Epithelial cell of prostate (primary cell): Measurements from ENCODE around the gene HNRNPA1.
A peak's percentile ranks its signal among the peaks of the same experiment; 100 is the strongest.
"Not testable (repeated sequence)": the region's sequence is repeated elsewhere in the genome, so short reads cannot be mapped to it uniquely, and the experiment has no call there.

Experiments used
- DNase-seq: peaks from one replicate; pipeline ENCODE4 v3.0.0-alpha.2; 2011; ENCODE audit warnings: low read depth, low spot score
- H3K27ac ChIP-seq: fragments of 450-650 bp; 2 replicates; pipeline ENCODE4 v1.5.1; 2017; ENCODE audit warnings: mild to moderate bottlenecking

HNRNPA1 gene

DNA sequence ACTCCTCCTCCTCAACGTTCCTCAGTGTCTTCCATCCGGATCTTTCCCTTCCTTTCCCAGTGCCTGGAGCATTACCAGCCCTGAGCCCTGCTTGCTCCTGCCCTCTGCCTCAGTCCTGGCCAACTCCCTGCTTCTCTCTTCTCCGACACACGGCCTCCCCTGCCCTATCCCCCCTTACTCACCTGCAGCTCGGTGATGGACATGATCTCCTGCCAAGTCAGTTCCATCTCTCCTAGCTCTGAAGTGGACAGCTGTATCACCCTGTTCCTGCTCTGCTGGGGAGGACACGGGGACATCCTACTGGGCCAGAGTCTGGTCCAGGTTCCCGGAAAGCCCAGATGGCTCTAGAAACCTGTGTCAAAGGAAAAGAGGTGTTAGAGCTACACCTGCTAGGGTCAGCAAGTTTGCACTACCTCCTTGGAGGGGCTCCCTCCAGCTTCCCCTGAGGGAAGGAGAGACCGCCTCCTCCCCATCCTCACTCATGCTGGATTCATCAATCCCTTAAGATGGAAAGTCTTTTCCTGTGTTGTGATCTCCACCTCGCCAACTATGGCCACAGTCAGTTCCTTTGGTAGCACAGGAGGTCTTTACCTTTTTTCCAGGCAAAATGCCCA, 14.5 kb downstream of the HNRNPA1 start:
- H3K27ac ChIP-seq, result no peak overlapping the region
- no peak for DNase-seq

DNA sequence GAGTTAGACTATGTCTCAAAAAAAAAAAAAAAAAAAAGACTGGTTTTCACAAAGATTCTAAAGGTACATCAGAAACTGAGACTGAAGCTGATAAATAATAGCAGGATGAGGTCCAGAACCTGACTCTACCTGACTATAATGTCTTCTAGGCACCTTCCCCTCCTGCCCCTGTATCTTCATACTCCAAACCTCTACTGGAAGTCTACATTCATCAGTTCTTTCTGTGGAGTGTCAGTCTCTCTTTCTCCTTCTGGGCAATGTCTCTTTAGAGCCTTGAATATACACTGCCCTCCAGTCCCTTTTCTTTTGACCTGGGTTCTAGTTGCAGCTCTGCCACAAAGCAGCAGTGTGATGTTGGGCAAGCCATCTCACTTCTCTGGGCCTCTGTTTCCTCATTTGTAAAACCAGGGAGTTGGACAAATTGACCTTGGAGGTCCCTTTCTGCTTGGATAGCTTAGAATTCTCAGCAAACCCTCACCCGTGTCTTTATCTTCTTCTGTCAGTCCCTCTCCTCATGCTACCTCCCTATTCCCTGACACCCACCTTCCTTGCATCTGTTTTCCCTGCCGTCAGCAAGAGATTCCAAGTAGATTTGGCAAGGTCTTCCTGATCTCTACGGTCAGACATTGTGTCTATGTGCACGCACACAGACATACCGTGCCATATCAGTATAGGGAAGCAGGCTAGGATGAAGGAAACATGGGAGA, 16.0 kb downstream of the HNRNPA1 start:
- H3K27ac ChIP-seq, result no peak overlapping the region
- DNase-seq, result no peak

DNA sequence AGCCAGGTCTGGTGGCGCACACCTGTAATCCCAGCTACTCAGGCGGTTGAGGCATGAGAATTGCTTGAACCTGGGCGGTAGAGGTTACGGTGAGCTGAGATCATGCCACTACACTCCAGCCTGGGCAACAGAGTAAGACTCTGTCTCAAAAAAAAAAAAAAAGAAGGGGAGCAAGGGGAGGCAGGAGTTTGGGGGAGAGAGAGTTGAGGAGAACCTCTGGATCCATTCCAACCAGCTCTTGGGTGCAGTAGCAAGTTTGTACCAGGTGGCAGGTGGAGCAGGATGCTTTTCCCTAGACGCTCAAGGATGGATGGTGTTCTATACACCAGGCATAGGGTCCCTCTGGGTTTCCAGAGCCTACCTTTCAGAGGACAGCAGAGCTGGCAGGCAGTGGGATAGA, 18.4 kb downstream of the HNRNPA1 start:
- DNase-seq, result no peak
- no peak overlapping the region for H3K27ac ChIP-seq

DNA sequence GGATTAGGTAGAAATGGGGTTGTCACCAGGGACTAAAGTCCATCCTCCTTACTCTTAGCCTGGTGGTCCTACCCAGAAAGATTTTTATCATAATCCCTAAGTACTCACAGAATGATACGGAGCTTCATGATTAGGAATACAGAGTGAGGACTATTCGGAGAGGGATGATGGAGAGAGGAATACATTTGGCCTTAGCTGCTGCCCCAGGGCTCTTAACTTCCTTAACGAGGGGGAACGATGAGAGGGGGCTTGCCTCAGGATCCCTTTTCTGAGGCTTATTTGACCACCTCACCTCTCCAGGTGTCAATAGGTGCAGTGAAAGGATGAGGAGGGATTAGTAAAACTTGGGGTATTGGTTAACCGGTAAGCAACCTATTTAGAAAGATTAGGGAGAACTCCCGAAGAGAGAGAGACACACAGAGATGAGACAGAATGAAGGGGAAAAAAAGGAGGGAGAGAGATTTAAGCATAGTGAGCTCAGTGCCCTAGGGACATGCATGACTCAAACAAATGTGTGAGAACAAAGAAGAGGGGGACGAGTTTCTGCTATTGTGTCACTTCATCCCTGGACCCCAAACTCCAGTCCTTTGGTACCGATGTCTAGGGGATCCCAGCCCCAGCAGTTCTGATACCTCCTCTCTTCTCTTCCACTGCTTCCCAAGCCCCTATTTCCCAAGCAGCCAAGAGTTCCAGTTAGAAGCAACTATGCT, 19.1 kb downstream of the HNRNPA1 start:
- no peak overlapping the region for H3K27ac ChIP-seq
- no peak for DNase-seq

DNA sequence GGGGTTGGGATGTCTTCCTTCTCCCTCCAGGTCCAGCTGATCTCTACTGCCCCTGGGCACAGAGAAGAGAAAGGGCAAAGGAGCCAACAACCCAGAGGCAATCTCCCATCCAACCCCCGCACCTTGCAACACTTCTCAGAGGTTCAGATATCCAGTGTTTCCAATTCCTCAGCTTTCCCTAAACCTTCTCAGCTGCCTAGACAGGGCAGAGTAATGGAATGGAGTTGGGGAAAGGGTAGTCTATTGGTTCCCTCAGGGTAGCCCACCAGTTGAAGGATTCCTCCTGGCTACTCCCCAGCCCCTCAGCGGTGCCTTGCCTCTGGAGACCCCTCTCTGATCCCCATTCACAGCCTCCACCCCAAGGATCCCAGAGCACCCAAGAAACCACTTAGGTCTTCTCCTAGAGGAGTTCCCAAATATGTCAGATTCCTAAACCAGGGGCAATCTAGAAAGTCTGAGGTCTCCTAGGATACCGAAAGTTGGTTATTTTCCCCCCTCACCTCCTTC, 19.8 kb downstream of the HNRNPA1 start:
- DNase-seq, result no peak
- H3K27ac ChIP-seq, result no peak overlapping the region

DNA sequence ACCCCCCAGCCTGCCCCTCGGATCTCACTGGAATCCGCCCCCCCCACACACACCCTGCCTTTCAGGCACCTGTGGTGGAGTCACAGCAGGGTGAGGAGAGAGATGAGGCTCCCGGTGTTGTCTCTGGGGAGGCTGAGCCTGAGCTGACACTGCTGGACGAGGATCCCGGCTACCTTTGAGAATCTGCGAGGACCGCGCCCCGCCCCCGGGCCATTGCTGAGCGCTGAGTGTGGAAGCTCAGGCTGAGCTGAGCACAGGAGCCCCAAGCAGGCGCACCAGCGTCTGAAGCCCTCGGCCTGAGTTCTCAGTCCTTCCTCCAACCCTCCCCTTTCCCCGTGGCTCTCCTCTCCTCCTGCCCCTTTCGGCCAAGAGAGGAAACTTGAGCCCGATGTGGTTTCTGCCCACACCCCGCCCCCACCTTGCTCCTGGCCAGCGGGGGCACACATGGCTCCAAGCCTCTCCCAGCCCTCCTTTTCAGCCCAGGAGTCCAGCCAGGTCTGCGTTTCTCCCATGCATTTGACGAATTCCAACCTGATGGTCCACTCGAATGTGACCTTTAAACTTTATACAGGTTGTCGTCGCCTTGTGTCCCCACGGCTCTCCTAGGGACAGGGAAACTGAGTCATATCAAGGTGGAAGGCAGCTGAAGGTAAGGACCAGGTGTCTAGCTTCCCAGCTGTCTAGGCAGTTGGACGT, 20.4 kb downstream of the HNRNPA1 start, which contains the start of gene NFE2:
Gene NFE2, minus strand, starts transcription at position 284 of the 696 bp plus-strand sequence. CDS start 5,767 bp downstream, outside the sequence.
- H3K27ac ChIP-seq, result no peak within 1 kb of the TSS
- DNase-seq, result no peak

DNA sequence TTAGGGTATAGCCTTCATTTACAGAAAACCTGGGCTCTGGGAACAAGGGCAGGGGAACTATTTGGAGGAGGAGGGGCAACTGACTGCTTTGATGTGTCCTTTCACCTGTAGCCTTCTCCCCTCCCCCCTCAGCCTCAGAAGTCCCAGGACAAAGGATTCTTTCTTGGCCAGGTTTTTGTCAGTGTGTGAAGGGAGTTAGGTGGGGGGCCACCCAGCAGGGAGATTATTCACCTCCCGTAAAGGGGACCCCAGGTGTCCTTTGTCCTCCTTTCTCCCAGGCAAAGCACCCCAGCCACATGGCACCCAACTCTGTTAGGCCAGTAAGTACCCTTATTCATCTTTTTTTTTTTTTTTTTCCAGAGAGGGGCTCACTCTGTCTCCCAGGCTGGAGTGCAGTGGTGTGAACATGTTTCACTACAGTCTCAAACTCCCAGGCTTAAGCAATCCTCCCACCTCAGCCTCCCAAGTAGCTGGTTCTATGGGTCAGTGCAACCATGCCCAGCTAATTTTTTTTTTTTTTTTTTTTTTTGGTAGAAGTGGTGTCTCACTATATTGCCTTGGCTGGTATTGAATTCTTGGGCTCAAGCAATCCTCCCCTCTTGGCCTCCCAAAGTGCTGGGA, 21.0 kb downstream of the HNRNPA1 start:
- no peak overlapping the region for H3K27ac ChIP-seq
- no peak for DNase-seq

DNA sequence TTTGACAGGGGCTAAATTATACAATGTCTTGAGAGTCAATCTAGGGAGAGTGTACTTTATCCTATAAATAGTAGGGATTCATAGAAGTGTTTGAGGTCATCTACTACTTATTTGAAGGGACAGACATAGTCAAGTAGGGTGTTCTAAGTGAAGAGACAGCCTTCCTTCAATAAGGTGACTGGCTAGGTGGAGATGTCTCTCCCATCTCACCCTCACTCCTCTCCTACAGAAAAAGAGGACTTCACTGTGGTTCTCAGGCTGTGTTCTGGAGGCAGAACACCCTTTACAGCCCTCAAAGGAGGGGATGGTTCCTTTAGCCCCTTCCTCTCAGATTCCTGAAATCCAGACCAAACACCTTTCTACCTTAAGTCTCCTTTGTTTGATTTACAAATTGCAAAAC, 23.1 kb downstream of the HNRNPA1 start:
- DNase-seq, result no peak
- no peak overlapping the region for H3K27ac ChIP-seq

DNA sequence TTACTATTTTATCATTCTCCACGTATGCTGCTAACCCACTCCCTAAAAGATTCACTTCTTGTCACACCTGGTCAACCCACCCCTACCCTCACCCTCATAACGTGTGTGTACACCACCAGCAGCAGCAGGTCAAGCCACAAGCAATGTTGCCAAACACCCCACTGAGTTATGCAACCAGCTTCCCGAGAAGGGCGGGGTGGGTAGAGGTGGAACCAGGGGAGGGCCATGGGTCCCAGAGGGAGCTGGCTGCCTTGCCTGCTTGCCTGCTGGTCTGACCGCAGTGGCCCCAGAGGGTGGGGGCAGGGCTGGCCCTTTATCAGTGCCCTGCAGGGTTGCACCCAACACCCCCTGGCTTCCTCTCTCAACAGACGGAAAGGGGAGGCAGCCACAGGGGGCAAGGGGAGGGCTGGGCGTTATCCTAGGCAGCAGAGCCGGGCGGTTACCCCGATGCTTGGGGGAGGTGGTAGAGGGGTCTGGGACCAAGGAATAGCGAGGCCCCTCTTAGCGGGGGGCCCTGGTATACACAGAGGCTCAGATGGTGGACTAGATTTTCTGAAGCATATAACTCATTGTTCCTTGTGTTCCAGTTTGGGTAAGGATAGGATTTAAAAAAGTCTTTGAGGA, 23.8 kb downstream of the HNRNPA1 start:
- no peak overlapping the region for H3K27ac ChIP-seq
- DNase-seq, result peak; percentile 27

DNA sequence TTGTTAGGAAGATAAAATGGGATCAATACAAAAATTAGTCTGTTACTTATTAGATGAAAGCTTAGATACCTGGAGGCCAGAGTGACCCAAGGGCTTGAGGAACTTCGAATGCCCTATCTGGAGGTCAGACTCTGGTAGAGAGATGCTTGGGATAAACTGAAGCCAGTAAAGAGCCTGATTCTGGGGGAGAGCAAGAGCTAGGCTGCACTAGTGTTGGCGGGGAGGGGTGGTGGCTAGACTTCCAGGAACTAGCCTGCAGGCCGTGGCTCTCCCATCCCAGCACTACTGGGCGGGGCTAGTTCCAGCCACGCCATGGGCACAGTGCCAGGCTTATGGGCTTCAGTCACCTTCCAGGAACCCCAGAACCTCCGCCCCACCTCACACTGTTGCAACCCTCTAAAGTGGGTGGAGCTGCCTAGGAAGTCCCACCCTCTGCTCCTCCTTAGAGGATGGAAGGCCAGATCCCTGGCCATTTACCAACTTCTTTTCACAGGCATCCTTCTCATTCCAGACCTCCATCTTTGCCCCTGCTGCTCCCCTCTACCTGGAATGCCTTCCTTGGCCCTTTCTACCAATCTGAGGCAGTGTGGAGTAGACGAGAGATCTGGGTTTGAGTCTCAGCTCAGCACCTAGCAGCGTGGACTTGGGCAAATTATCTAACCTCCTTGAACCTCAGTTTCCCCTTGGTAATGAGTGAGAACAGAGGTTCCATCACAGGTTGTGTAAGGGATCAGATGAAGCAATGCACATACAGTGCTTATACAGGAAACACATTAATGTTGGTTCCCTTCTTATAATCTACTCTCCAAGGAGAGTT, 26.6 kb downstream of the HNRNPA1 start:
- DNase-seq, result peak; percentile 60
- no peak overlapping the region for H3K27ac ChIP-seq

DNA sequence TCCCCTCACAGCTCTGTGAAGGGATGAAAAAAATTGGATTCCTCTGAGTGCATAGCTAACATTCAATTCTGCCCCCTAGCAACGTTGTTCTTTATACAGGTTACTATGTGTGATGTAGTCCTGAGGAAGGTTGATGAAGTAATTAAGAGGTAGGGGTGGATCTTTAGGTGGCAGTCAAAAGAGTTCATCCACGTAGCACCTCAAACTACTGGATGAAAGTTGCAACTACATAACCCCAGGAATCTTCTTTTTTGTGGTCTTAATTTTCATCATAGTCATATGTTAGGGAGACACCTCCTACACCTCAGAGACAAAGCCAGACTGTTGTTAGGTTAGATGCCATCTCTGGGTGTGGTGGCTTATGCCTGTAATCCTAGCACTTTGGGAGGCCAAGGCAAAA, 30.5 kb downstream of the HNRNPA1 start:
- DNase-seq, result no peak
- no peak overlapping the region for H3K27ac ChIP-seq

DNA sequence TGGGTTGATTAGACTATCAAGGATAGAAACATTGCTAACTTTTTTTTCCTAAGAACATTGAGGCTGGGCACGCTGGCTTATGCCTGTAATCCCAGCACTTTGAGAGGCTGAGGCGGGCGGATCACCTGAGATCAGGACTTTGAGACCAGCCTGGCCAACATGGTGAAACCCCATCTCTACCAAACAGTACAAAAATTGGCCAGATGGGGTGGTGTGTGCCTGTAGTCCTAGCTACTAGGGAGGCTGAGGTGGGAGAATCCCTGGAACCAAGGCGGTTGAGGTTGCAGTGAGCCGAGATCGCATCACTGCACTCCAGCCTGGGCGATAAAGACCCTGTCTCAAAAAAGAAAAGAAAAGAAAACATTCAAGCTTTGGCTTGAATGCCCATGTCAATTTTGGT, 31.8 kb downstream of the HNRNPA1 start:
- not testable (repeated sequence) for H3K27ac ChIP-seq, DNase-seq

DNA sequence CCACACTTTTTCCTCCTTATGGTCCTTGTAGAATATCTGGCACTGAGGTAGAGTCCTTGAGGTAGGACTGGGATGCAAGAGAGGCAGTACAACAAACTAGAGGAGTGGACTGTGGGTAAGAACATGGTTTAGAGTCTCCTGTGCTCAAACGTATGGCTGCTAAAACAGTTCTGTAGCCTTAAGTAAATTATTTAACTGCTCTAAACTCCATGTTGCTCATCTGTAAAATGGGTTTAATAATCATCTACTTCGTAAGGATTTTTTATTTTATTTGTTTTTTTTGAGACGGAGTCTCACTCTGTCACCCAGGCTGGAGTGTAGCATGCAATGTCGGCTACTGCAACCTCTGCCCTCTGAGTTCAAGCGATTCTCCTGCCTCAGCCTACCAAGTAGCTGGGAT, 40.8 kb downstream of the HNRNPA1 start:
- DNase-seq, result no peak
- H3K27ac ChIP-seq, result no peak overlapping the region

DNA sequence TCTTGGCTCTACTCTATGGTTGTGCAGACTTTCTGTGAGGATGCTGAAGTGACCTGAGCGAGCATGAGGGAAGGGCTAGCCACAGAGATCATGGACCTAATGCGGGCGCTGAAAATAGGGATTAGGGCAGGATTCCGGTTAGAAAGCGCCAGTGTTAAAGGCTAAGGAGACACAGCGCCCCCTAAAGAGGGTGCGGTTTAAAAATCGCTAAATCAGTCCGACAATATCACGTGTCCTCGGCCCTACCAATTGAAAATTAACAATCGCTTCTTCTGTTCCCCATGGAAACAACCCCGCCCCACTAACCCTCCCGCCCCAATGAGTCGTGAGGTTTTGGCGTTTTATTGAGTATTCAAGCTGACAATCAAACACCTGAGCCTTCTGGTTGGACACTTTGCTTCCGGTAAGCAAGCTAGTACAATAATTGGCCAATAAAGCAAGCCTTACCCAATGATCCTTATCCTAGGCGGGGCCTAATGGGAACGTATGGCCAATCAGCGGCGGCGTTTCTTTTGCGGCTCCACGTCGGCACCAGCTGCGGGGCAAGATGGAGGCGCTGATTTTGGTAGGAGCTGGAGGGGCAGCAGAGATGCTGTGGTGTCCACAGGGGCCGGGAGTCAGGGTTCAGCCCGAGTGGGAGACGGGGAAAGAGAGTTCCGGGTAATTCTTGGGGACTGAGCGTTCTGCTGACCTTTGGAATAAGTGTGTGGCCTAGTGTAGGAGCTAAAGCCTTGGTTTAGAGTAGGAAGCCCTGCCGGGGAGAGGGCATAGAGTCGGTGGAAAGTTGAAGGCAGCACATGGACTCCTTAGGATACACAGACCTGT, 44.3 kb downstream of the HNRNPA1 start, which contains the start of gene COPZ1:
Gene COPZ1, plus strand, starts transcription at position 515 of the 825 bp plus-strand sequence. Its CDS starts 33 bp downstream, at position 548.
- peak; percentile 98 for DNase-seq
- H3K27ac ChIP-seq, result peak within 1 kb of the TSS; percentile 70

DNA sequence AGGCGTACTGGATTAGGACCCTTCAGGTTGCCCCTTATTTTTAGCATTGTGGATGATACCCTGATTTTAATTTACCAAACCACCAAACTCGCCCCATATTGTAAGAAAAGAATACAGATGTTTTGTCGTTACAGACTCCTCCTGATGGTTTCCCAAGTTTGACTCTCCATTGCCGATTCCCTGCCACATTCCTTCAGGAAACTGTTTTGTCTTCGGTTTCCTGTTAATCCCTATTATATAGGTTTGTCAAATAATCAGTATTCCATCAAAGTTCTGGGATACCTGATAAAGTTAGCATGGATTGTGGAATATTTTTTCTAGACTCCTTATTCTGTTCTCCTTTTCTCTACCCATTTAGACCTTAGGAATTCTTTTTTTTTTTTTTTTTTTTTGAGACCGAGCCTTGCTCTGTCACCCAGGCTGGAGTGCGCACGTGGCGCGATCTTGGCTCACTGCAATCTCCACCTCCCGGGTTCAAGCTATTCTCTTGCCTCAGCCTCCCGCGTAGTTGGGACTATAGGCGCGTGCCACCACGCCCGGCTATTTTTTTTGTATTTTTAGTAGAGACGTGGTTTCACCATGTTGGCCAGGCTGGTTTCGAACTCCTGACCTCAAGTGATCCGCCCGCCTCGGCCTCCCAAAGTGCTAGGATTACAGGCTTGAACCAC, 45.0 kb downstream of the HNRNPA1 start:
- H3K27ac ChIP-seq, result peak overlapping the region; percentile 70
- DNase-seq, result not testable (repeated sequence)

DNA sequence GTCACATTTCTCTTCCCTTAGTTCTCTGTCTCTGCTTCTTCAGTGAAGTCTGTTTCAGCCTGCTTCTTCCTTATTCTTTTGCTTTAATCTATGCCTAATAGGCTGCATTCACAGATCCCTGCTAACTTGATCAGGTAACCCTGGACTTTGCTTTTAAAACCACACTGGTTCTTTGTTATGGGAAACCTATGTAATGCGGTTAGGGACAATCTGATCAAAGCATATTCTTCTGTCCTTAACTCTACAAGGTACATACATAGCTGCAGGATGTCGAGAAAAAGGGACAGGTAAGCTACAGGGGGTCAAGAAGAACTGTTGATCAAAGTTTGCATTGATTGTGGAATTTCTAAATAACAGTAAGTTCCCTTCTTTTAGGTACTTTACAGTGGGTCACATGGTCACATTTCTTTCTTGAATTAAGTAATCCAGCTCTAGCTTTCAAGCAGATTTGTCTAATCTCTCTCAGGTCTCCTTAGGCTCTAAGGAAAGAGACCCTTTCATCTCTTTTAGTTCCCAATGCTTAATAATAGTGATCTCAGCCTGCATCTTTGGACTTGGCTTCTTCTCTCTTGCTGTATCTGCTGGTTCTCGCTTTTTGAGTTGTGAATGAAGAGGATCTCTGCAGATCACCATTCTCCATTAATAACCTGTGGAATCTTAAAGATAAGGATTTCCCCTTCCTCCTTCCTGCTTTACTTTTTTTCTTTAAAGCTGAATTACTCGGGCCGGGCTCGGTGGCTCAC, 48.2 kb downstream of the HNRNPA1 start:
- peak overlapping the region; percentile 71 for H3K27ac ChIP-seq
- DNase-seq, result no peak

DNA sequence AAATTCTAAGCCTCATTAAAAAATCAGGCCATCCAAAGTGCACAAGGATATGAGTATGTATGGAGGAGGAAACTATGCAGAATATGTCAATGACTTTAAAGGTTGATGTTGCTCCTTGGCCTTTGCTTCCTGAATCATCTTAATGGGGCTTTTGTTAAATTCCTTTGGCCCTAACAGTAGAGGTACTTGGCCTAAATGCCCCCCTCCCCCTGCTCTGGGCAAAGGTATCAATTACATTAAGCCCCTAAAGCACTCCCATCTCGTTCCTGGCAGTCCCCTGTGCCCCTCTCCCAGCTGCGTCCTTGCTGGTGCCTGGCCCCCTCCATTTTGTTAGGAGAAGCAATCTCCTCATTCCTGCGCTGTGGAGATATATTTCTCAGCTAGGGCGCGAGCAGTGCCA, 49.2 kb downstream of the HNRNPA1 start:
- DNase-seq, result no peak
- H3K27ac ChIP-seq, result peak overlapping the region; percentile 71
